ENCODE results near the gene NMNAT3. TPM values are rescaled to one million over a fixed set of nuclear protein-coding genes. Genes with fewer than 3 reads are reported as not detected.

The NMNAT3 gene
- total RNA-seq, 1 donor = 28.8 TPM

GRCh38 chr3:139552632-139553365, 125.0 kb downstream of the NMNAT3 start:
- DNase-seq (ENCODE audit: low read depth in 2 of 3, low spot score in 2 of 3) = no peak

- DNase-seq (ENCODE audit: low read depth in 2 of 3, low spot score in 2 of 3) = no peak
Observed at GRCh38 chr3:139548801-139549200, 129.0 kb downstream of the NMNAT3 start.

DNA sequence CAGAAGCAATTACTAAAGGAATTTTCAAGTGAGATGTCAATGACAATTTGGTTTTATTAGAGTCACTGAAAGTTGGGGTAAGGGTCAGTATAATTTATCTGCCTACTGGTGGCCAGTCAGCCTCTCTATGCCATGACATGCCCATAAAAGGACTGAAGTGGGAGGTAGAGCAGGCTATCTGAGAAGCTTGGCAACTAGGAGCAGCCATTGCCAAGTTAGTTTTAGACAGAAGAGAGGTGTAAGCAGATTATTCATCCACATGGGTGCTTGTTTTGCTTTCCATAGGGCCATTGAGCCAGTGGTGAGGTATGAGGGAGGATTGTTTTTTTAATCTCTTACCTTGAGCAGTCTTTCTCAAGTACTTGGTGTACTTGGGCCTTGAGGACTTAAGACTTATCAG, 130.1 kb downstream of the NMNAT3 start:
- DNase-seq (ENCODE audit: low read depth in 2 of 3, low spot score in 2 of 3) = no peak

GRCh38 chr3:139546772-139547171, 131.0 kb downstream of the NMNAT3 start:
- no peak for DNase-seq (ENCODE audit: low read depth in 2 of 3, low spot score in 2 of 3)

- no peak for DNase-seq (ENCODE audit: low read depth in 2 of 3, low spot score in 2 of 3)
Observed at GRCh38 chr3:139541532-139542288, 136.1 kb downstream of the NMNAT3 start.

- DNase-seq (ENCODE audit: low read depth in 2 of 3, low spot score in 2 of 3) = peak in 1 of 3 donors; percentile 9
Observed at GRCh38 chr3:139540651-139541531, 136.9 kb downstream of the NMNAT3 start.

DNA sequence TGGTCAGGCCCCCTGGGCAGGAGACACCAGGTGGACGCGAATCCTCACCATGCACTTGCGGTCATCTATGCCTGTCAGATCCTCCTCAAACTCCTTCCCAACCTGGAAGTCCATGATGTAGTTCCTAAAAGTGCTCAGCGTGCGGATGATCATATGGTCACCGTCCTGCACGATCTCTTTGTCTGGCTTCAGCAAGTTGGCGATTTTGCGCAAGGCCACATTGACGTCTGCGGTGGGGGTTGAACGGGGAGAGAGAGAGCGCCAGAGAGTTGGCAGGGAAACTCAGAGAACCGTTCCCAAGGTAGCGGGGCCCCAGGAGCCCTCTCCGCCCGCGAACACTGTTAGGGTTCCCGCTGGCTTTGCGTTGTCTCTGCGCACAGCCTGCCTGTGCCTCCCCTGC, 139.0 kb downstream of the NMNAT3 start:
- peak in 1 of 3 donors; percentile 8 for DNase-seq (ENCODE audit: low read depth in 2 of 3, low spot score in 2 of 3)

GRCh38 chr3:139537795-139538621, 139.8 kb downstream of the NMNAT3 start:
- no peak for DNase-seq (ENCODE audit: low read depth in 2 of 3, low spot score in 2 of 3)

GRCh38 chr3:139537361-139537760, 140.4 kb downstream of the NMNAT3 start:
- no peak for DNase-seq (ENCODE audit: low read depth in 2 of 3, low spot score in 2 of 3)

DNA sequence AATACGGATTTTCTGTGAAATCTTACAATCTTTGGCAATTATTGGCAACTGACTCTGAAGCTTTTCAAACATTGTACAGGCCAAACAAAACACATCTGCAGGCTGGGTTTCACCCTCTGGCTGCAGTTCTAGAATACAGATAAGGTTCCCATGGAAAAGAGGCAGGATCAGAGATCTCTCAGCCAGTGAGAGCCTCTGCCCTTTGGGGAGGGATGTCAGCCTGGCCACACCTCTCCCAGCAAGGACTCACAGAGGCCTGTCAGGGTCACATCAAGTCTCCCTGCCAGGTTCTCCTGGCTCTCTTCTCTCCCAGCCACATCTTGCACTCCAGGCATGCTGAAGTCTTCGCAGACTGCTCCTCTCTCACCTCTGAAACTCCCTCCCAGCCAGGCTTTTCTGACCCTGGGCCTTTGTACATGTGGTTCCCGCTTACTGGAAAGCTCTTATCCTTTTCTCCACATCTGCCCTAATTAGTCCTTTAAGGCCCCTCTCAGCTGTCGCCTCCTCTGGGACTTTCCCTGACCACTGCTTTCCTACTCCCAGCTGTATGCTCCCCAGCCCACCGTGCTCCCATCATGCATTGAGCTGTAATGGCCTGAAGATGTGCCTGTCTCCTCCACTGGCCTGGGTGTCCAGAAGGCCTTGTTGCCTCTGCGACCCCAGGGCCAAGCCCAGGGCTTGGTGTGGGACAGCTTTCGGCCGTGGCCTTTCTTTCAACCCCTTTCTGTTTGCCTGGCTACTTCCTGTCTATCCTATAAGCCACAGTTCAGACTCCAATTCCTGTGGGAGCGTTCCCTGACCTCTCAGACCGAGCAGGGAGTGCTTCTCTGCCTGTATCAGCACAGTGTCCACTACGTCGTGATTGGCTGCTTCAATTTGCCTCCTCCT, 142.5 kb downstream of the NMNAT3 start:
- no peak for DNase-seq (ENCODE audit: low read depth in 2 of 3, low spot score in 2 of 3)

DNA sequence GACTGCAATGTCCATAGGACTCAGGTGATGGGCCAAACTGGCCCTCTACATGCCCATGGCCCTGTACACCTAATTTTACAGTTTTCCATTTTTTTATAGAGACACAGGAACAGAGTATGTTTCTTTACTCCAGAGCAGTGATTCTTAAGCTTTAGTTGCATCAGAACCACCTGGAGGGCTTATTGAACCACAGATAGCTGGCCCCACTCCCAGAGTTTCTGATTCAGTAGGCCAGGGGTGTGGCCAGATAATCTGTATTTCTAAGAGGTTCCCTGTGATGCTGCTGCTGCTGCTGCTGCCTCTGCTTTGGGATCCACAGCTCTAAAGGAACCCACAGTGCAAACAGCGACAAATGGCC, 143.3 kb downstream of the NMNAT3 start:
- DNase-seq (ENCODE audit: low read depth in 2 of 3, low spot score in 2 of 3) = no peak

GRCh38 chr3:139533781-139534454, 143.9 kb downstream of the NMNAT3 start:
- DNase-seq (ENCODE audit: low read depth in 2 of 3, low spot score in 2 of 3) = no peak

DNA sequence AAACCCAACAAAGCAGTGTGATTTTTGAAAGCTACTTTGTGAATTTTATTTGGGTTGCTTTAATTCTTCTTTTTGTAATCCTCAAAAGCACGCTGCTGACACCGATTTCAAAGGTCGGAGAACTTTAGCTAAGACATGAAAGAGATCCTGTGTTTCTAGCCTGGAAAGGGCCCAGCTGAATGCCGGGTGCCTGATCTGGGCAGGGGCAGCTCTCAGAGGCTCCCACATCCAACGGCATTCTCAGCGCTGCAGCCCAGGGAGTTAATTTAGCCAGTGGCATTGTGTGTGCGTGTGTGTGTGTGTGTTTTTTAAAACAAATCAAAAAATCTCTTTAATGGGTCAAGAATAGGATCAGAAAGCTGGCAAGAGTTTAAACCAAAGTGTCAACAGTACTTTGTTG, 144.8 kb downstream of the NMNAT3 start:
- no peak for DNase-seq (ENCODE audit: low read depth in 2 of 3, low spot score in 2 of 3)

- no peak for DNase-seq (ENCODE audit: low read depth in 2 of 3, low spot score in 2 of 3)
Observed at GRCh38 chr3:139530717-139531116, 147.1 kb downstream of the NMNAT3 start.

GRCh38 chr3:139529662-139530061, 148.1 kb downstream of the NMNAT3 start:
- DNase-seq (ENCODE audit: low read depth in 2 of 3, low spot score in 2 of 3) = no peak

DNA sequence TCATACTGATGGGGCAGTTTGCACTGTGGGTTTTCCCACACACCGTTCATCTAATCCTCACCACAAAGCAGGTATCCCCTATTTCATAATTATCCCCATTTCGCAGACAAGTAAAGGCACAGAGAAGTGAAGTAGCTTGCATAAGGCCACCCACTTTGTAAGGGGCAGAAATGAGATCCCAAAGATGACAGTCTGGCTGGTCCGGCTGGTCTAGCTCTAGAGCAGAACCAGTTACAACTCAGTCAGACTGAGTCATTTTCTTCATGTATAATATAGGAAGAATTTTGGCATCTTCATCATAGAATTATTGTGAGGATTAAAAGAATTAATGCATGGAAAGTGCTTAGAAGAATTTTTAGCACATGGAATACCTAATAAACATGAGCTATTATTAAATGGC, 148.8 kb downstream of the NMNAT3 start:
- no peak for DNase-seq (ENCODE audit: low read depth in 2 of 3, low spot score in 2 of 3)

DNA sequence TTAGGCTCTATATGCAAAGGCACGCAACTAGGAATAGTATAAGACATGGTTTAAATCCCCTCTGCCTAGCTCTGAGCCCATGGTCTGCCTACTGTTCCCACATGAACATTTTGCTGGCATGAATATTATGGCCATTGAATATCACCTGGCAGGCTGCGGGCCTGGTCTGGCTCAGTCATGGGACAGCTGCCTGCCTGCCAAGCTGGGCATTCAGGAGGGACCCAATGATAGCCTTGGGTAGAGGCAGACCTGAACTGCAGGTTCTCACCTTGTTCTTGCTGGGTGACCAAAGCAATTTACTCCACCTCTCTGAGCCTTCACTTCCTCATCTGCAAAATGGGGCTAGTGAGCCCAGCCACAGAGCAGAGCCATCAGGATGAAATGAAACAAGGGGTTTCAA, 149.5 kb downstream of the NMNAT3 start:
- DNase-seq (ENCODE audit: low read depth in 2 of 3, low spot score in 2 of 3) = no peak

- DNase-seq (ENCODE audit: low read depth in 2 of 3, low spot score in 2 of 3) = no peak
Observed at GRCh38 chr3:139527265-139527664, 150.5 kb downstream of the NMNAT3 start.

- DNase-seq (ENCODE audit: low read depth in 2 of 3, low spot score in 2 of 3) = no peak
Observed at GRCh38 chr3:139526146-139526545, 151.6 kb downstream of the NMNAT3 start.
